GM12801 (cell line): ENCODE results near the gene KIDINS220.

Experiments used
- CTCF ChIP-seq: IDR thresholded peaks from one replicate; pipeline ENCODE4 v1.5.1; 2011; ENCODE audit warnings: control low read depth; ENCODE audit not compliant: insufficient read length; ENCODE audit errors: extremely low read depth

Gene KIDINS220

GRCh38 chr2:8839189-8839965, 2.0 kb upstream of the KIDINS220 start:
- no peak for TF ChIP-seq CTCF

- TF ChIP-seq CTCF: no peak
Observed at GRCh38 chr2:8837795-8838140, 355 bp upstream of the KIDINS220 start.

- no peak for TF ChIP-seq CTCF
Observed at GRCh38 chr2:8835279-8835678, 2.1 kb downstream of the KIDINS220 start.

- TF ChIP-seq CTCF: no peak
Observed at GRCh38 chr2:8833853-8834252, 3.6 kb downstream of the KIDINS220 start.

GRCh38 chr2:8831516-8831915, 5.9 kb downstream of the KIDINS220 start:
- no peak for TF ChIP-seq CTCF

- TF ChIP-seq CTCF: no peak
Observed at GRCh38 chr2:8827729-8828128, 9.7 kb downstream of the KIDINS220 start.

- TF ChIP-seq CTCF: no peak
Observed at GRCh38 chr2:8822218-8822617, 15.2 kb downstream of the KIDINS220 start.
